NCI-H2029 (cell line): ENCODE measurements around the gene PTPN6.
"Not testable (repeated sequence)": the region's sequence is repeated elsewhere in the genome, so short reads cannot be mapped to it uniquely, and the experiment has no call there.

Experiments
- DNase-seq: peaks from one replicate; lab custom pipeline; 2025; lab: John Stamatoyannopoulos, UW

The PTPN6 gene

GRCh38 chr12:6950811-6951540, at the start of gene PTPN6:
Gene PTPN6, plus strand, starts transcription at chr12:6951356. Its CDS starts 157 bp downstream, at chr12:6951513.
- no peak for DNase-seq

- no peak for DNase-seq
Observed at GRCh38 chr12:6902448-6902847, 48.7 kb upstream of the PTPN6 start.

GRCh38 chr12:6903722-6904121, 47.4 kb upstream of the PTPN6 start:
- no peak for DNase-seq

GRCh38 chr12:6904280-6905276, 46.6 kb upstream of the PTPN6 start, which contains the start of gene LRRC23:
Gene LRRC23, plus strand, starts transcription at chr12:6904822. Its CDS starts 812 bp downstream, at chr12:6905634.
- DNase-seq = peak; percentile 96

- DNase-seq = no peak
Observed at GRCh38 chr12:6905414-6906040, 45.6 kb upstream of the PTPN6 start.

GRCh38 chr12:6908141-6908540, 43.0 kb upstream of the PTPN6 start:
- not testable (repeated sequence) for DNase-seq

GRCh38 chr12:6909421-6910145, 41.6 kb upstream of the PTPN6 start:
- DNase-seq = no peak

GRCh38 chr12:6912164-6912935, 38.8 kb upstream of the PTPN6 start:
- no peak for DNase-seq

- peak; percentile 44 for DNase-seq
Observed at GRCh38 chr12:6914246-6914946, 36.8 kb upstream of the PTPN6 start, which contains the start of gene ENO2. Gene ENO2, plus strand, starts transcription at chr12:6914580. Its CDS starts 1,253 bp downstream, at chr12:6915833.

- peak; percentile 26 for DNase-seq
Observed at GRCh38 chr12:6914947-6915788, 36.0 kb upstream of the PTPN6 start.

GRCh38 chr12:6915789-6916285, 35.3 kb upstream of the PTPN6 start:
- no peak for DNase-seq

- DNase-seq = no peak
Observed at GRCh38 chr12:6916426-6917200, 34.5 kb upstream of the PTPN6 start.

GRCh38 chr12:6917491-6918231, 33.5 kb upstream of the PTPN6 start:
- DNase-seq = no peak

- no peak for DNase-seq
Observed at GRCh38 chr12:6919588-6919987, 31.6 kb upstream of the PTPN6 start.

GRCh38 chr12:6921539-6921938, 29.6 kb upstream of the PTPN6 start:
- DNase-seq = no peak

- DNase-seq = no peak
Observed at GRCh38 chr12:6921996-6922946, 28.9 kb upstream of the PTPN6 start.
